Activated naive CD4-positive, alpha-beta T cell treated with anti-CD3 and anti-CD28 coated beads, Interleukin-2, amount 50 U/mL, for 16 hours (primary cell): ENCODE data around the gene GSDME.

ENCODE experiments used
- DNase-seq: peaks from one replicate; pipeline ENCODE4 v3.0.0-alpha.2; 2020

GSDME gene

GRCh38 chr7:24718977-24719491 is 38.2 kb downstream of the GSDME start:
- DNase-seq: no peak

DNA sequence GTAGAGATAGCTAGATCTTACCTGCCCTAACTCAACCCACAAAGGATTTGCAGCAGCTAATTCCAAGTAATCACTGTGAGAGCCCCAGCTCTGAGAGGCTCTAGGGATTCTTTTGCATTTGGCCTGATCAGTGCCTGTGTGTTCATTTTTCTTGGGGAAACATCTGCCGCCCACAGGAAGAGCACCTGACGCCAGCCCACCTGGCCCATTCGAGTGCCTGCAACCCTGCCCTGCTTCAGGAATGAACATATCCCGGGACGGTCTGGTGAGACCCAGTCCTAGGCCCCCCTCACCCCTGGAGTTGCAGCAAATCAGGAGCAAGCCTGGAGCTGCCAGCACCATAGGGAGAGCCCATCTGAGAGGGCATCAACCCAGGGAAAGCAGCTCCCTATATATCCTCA is 38.8 kb downstream of the GSDME start:
- no peak for DNase-seq

DNA sequence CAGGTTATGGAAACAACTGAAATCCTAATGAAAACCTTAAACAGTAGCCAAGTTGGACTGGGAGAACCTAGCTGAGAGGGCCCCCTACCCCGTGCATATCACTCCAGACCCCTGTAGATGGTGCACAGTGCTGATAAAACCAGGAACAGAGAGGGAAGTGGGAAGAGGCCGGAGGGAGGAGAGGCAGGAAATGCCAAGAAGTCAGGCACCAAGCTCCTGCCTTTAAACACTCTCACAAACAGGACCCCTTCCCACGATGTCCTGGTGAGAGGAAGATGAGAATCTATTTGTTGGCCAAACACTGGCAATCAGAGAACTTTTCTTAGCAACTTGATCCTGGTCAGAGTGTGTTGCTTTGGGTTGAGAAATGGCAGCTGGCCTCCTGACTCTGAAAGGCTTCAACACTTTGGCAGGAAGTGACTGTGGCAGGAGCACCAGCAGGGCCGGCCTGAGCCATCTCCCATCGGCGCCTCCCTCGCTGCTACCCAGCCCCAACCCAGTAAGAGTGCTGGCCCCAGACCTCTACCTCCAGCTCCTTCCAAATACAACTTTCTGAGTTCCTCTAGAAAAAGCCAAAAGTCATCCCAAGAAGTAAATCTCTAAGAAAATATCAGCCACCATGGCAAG is 39.5 kb downstream of the GSDME start:
- DNase-seq: no peak

- DNase-seq: no peak
These were observed 40.0 kb downstream of the GSDME start for GRCh38 chr7:24717247-24717622.

GRCh38 chr7:24716480-24717246 is 40.6 kb downstream of the GSDME start:
- DNase-seq: no peak

DNA sequence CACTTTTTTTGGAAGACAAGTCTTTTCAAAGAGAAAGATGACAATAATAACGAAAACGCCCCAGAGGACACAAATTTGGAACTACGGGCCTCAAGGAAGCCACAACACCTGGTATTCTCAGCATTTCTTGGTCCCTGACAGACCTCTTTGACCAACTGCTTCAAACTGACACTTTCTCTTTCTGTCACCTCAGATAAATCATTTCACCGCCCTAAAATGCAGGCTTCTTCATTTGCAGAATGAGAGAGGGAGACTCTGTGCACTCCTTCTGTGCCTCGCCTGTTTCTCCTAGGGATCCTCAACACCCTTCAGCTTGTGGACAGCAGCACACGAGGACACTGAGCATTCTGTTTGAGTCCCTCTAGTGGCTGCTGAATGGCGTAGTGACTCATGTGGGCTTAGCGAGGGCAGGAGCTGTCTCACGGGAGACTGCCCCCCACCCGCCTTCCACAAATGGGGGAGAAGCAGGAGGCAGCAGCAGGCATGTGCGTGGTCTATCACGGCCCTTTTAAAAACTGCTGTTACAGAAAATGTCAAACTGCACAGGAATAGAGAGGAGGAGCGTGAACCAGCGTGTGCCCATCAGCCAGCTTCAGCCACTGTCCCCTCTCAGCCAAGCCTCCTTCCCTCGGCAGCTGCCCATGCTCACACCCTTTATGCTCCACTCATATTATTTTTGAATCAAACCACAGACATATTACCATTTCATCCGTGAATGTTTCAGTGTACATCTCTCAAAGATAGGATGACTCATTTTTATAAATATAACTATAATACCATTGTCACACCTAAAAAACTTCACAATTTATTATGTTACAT is 41.4 kb downstream of the GSDME start:
- DNase-seq: no peak

DNA sequence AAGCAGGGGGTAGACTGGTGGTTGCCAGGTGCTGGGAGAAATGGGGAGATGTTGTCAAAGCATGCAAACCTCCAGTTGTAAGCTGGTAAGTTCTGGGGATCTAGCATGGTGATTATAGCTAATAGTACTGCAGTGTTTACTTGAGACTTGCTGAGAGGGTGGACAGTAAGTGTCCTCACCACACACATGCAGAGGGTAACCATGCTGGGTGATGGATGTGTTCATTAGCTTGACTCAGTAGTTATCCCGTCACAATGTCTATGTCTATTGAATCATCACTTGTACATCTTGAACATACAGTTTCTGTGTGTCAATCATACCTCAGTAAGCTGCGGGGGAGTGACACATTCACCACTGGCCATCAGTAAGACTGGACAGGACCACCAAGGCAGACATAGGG is 42.1 kb downstream of the GSDME start:
- no peak for DNase-seq

- DNase-seq: no peak
These were observed 42.6 kb downstream of the GSDME start for GRCh38 chr7:24714676-24715010.

DNA sequence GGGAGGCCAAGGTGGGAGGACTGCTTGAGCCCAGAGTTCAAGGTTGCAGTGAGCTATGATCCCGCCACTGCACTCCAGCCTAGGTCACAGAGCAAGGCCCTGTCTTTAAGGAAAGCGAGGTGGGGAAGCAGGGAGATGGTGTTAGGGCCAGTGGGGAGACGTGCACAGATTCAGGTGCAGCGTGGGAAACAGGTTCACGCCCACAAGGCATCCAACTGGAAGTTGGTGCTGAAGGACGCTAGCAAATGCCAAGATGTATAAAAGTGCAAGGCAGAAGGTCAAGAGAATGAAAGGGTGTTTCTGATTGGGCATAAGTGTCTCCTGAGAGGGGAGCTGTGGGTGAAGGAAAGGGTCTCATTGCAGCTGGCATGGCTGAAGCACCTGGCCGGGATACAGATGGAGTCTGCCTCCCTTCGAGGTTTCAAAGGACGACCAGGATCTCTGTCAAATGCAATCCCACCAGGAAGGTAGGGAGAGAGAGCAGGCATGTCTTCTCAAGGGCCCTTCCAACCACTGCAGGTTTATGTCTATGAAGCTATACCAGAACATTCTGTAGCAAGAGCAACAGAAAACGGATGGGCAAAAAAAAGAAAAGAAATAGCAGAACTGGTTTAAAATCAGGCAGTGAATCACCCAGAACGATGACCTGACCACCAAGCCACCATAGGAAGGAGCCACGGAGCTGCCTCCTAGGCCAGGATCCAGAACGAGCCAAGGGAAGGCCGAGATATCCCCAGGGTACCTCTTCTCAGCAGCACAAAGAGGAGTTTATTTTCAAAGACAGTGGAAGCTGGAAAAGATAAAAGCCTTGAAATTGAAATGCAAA is 43.2 kb downstream of the GSDME start:
- no peak for DNase-seq

- no peak for DNase-seq
These were observed 44.0 kb downstream of the GSDME start for GRCh38 chr7:24713039-24713793.

DNA sequence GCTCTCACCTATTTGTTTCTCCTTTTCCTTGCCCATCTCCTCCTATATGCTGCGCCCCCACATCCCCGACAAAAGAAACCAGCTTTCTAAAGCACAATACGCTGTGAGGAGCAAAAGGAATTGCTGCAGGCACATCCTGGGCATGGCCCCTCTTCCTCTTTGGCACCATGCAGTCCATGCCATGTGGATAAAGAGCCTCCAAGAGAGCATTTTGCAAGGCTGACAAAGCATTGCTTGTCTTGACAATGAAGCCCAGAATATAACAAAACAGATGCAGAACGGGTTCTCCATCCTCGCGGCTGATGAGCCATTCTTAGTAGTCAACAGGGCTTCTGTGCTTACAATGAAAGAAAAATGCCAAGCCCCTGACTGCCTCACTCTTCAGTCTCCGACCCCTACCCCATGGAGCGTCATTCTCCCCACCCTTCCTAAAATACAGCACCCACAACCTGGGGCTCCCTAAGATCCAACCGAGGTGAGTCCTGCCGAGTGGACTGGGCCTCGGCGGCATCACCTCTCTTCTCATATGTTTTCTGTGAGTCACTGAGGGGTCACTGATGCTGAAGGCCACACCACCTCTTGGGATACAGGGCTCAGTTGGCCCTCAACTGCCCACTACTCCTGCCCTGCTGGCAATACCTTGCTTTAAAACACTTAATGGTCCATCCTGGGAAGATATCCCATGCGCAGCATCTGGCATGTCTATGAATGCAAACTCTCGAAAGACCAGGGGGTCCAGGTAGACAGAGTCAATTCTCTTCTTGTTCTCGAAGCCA is 47.5 kb downstream of the GSDME start:
- no peak for DNase-seq

DNA sequence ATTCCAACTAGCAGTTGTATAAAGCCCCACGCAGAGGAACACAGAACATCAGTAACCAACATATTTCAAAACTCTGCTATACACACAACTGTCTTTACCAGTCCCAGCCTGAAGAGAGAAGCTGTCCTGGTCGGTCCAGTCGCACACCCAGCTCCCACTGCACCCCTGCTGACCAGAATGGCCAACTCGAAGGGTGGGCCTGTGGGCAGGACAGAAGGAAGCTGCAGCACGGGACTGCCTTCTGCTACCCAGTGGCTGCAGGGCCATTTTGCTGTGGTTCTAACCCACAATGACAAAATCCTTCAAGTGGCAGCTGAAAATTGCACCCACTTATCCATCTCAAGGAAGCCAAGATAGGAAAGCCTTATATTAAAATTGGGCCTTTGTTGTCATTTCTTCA is 48.2 kb downstream of the GSDME start:
- no peak for DNase-seq

GRCh38 chr7:24707988-24708615 is 49.2 kb downstream of the GSDME start:
- no peak for DNase-seq

DNA sequence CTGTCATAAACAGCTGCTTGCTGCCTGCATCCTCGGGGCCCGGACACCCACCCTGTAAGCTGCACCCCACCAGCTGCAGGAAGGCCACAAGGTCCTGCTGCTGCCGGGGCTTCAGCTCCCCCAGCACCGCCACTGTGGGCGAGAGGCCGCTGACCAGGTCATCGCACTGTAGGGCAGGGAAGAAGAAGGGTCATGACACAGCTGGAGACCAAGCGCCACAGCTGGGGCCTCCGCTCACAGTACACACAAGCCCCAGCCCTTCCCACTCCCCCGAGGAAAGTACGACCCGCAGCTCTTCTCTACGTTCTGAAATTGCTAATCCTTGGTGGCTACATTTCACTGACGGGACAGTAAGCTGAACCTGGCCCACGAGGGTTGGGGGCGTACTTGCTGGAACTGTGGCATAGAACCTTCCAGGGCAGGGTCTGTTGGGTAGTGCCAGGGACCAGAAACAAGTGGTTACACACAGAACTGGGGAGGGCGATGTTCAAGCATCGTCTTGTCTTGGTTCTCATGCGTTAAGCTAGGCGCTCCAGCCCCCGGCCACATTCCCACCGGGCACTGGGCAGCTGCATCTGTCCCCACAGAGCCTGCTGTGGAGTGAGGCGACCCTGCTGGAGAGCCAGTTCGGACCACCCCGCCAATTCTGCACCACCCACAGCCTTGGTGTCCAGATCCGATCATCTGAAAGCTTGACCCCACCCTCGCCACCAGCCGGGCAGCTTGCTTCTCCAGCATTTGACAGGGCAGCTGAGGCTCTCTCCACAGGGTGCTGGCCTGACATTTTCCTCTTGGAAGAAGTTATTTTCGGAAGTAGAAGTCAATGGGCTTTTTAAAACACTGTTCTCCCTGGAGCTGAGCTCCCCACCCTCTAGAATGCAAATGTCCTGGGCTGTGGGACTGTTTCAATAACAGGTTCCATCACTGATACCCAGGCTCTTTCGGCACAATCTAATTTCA is 50.8 kb downstream of the GSDME start:
- DNase-seq: no peak

DNA sequence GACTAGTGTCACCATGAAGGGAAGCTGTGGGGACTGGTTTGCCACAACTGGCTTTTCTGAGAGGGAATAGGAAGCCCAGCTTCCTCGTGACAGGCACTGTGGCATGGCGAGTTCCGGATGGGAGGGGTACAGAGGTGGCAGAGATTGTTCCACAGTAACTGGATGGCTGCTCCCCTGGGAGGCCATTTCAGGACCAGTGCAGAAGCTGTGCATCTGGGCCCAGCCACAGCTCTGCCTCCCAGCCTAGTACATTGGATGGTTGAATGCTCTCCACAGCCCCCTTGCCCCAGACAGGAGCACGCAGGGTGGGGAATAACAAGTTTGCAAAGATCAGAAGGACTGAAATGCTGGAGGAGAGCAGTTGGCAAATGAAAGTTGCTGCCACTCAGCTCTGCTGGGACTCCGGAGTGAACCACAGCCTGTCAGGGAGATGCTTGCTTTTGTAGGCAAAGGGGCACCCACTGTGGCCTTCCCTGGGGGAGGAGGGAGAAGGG is 51.8 kb downstream of the GSDME start:
- no peak for DNase-seq

DNA sequence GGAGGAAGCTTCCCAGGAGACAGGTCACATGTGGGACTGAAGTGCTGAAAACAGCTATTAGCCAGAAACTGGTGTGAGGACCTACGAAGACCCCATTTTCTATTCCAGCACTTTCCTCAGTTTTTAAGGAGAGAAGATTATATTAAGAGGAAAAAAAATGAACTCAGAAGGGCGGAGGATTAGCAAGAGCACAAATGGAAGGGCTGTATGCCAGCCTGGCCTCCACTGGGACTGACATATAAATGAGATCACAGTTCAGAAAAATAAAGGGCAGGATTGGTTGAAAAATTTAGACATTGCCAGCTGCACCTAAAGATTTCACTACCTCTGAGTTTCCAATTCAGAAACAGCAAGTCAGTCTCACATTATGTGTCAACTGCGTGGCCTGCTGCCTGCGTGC is 53.0 kb downstream of the GSDME start:
- no peak for DNase-seq

DNA sequence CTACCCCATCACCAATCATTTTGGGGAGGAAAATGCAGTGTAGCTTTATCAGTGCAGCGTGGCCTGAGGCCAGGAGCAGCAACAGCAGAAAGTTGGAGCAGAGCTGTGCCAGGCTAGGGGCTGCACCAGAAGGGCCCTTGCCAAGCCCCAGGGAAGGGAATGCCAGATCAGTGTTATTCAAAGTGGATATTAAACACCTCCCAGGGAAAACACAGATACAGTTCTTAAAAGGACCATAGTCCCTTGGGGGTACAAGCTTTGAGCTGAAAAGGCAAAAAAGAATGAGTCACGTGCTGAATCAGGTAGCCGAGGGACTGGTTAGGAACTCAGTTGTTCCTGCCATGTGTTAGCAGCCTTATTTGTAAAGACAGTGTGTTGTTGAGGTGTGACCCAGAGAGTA is 54.0 kb downstream of the GSDME start:
- DNase-seq: no peak

- no peak for DNase-seq
These were observed 54.5 kb downstream of the GSDME start for GRCh38 chr7:24702755-24703154.
